Skeletal muscle satellite cell (primary cell): ENCODE measurements around the gene DISP2.

Source experiments
- H3K27me3 ChIP-seq: 2 replicates; pipeline ENCODE4 v1.7.0; 2013; ENCODE audit warnings: low read length; ENCODE audit not compliant: control insufficient read depth, insufficient read depth
- H3K36me3 ChIP-seq: 2 replicates; pipeline ENCODE4 v1.7.0; 2013; ENCODE audit warnings: mild to moderate bottlenecking, control low read depth, low read length; ENCODE audit not compliant: insufficient read depth
- H3K4me1 ChIP-seq: 2 replicates; pipeline ENCODE4 v1.7.0; 2013; ENCODE audit warnings: low read length; ENCODE audit not compliant: control insufficient read depth, insufficient read depth
- H3K4me2 ChIP-seq: 2 replicates; pipeline ENCODE4 v1.7.0; 2013; ENCODE audit warnings: mild to moderate bottlenecking, low read length
- H3K4me3 ChIP-seq: 2 replicates; pipeline ENCODE4 v1.7.0; 2013; ENCODE audit warnings: low read length
- H3K9ac ChIP-seq: 2 replicates; pipeline ENCODE4 v1.7.0; 2013; ENCODE audit warnings: mild to moderate bottlenecking, low read depth, low read length, moderate library complexity
- H3K9me3 ChIP-seq: replicated peaks from 2 replicates; pipeline ENCODE4 v1.7.0; 2013; ENCODE audit warnings: mild to moderate bottlenecking, control low read depth, low read length

Gene DISP2

DNA sequence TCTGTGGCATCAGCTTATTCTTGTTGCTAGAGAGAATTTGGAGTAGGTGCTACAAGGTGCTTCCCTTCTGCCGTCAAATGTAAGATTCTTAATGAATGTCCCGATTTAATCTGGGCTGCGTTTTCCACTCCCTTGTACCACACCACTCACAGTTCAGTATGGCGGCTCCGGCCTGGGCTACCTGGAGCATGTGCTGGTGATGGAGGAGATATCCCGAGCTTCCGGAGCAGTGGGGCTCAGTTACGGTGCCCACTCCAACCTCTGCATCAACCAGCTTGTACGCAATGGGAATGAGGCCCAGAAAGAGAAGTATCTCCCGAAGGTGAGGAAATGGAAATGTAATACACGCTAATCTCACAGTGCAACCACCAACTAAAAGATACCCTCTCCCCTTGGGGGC, 52.5 kb downstream of the DISP2 start:
- H3K4me2 ChIP-seq: no peak overlapping the region
- peaks cover 7% of the 10 kb centered on the region for H3K4me1 ChIP-seq
- H3K4me3 ChIP-seq: no peak overlapping the region
- no peaks in the 10 kb centered on the region for H3K27me3 ChIP-seq
- H3K9me3 ChIP-seq: no peaks in the 10 kb centered on the region
- H3K9ac ChIP-seq: no peak overlapping the region
- H3K36me3 ChIP-seq: peaks cover 55% of the 10 kb centered on the region

GRCh38 chr15:40412095-40412759, 54.2 kb downstream of the DISP2 start:
- peaks cover under 1% of the 10 kb centered on the region for H3K4me1 ChIP-seq
- H3K4me3 ChIP-seq: no peak overlapping the region
- H3K27me3 ChIP-seq: no peaks in the 10 kb centered on the region
- peaks cover 67% of the 10 kb centered on the region for H3K36me3 ChIP-seq
- no peak overlapping the region for H3K9ac ChIP-seq
- no peaks in the 10 kb centered on the region for H3K9me3 ChIP-seq
- no peak overlapping the region for H3K4me2 ChIP-seq

DNA sequence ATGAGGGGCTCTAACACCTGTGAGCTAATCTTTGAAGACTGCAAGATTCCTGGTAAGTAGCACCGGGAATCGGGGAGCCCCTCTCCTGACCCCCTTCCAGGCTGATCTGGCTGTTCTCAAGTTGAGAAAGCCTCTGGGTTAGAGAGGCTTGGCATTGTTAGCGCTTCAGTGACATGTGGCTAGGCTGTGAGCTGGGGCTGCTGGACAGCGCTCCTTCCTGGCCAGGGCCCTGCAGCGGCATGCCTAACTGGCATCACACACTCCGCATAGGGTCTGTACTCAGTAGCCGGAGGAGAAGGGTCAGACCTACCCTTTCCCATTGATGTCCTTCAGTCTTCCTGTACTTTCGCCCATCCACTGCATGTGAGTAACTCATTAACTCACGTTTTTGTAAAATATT, 55.0 kb downstream of the DISP2 start:
- Histone ChIP-seq H3K4me3 (no peak overlapping the region), H3K4me1 (no peaks in the 10 kb centered on the region), H3K36me3 (peaks cover 64% of the 10 kb centered on the region), H3K9me3 (no peaks in the 10 kb centered on the region), H3K4me2 (no peak overlapping the region), H3K27me3 (no peaks in the 10 kb centered on the region), H3K9ac (no peak overlapping the region)

GRCh38 chr15:40414816-40415215, 56.8 kb downstream of the DISP2 start:
- Histone ChIP-seq H3K36me3 (peaks cover 66% of the 10 kb centered on the region), H3K27me3 (no peaks in the 10 kb centered on the region), H3K9me3 (no peaks in the 10 kb centered on the region), H3K4me1 (no peaks in the 10 kb centered on the region), H3K9ac (no peak overlapping the region), H3K4me3 (no peak overlapping the region), H3K4me2 (no peak overlapping the region)

GRCh38 chr15:40415226-40415625, 57.2 kb downstream of the DISP2 start:
- H3K9me3 ChIP-seq: no peaks in the 10 kb centered on the region
- H3K4me3 ChIP-seq: no peak overlapping the region
- no peak overlapping the region for H3K4me2 ChIP-seq
- no peaks in the 10 kb centered on the region for H3K27me3 ChIP-seq
- no peaks in the 10 kb centered on the region for H3K4me1 ChIP-seq
- peaks cover 66% of the 10 kb centered on the region for H3K36me3 ChIP-seq
- no peak overlapping the region for H3K9ac ChIP-seq

- Histone ChIP-seq H3K9ac (no peak overlapping the region), H3K36me3 (peaks cover 58% of the 10 kb centered on the region)
Measured at GRCh38 chr15:40416056-40416455, 58.0 kb downstream of the DISP2 start.

GRCh38 chr15:40418126-40418525, 60.1 kb downstream of the DISP2 start:
- H3K9me3 ChIP-seq: no peaks in the 10 kb centered on the region
- peaks cover 8% of the 10 kb centered on the region for H3K4me1 ChIP-seq
- no peak overlapping the region for H3K4me3 ChIP-seq
- H3K36me3 ChIP-seq: peaks cover 38% of the 10 kb centered on the region
- no peak overlapping the region for H3K4me2 ChIP-seq
- no peak overlapping the region for H3K9ac ChIP-seq
- no peaks in the 10 kb centered on the region for H3K27me3 ChIP-seq

More at GRCh38 chr15:40416056-40416455, 58.0 kb downstream of the DISP2 start:
- Histone ChIP-seq H3K4me1 (no peaks in the 10 kb centered on the region), H3K27me3 (no peaks in the 10 kb centered on the region), H3K9me3 (no peaks in the 10 kb centered on the region), H3K4me3 (no peak overlapping the region), H3K4me2 (no peak overlapping the region)

DNA sequence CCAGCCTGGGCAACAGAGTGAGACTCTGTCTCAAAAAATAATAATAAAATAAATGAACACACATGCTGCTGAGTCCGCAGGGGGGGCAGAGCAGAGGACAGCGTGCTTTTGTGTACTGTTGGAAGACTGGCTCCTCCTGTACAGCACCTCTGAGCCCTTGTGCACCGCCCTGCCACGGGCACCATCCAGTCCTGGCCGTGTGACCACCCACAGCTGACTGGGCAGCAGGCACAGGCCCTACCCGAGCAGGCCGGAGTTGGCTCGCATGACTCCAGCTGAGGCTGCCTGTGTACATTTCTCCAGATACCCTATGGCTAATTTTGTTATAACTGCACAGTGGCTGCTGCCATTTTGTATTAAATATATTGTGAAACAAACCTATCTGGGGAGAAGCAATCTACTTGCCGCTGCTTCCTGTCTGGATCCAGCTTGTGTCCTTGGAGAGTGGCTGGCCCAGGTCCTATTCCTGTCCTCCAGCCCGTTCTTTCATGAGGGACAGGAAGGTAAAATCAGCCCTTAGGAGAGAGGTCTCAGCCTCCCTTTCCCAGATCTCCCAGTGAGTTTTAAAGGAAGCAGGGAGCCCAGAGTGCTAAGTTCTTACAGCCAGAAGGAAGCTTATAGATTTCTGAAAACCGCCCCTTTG, 62.2 kb downstream of the DISP2 start:
- H3K4me3 ChIP-seq: no peak overlapping the region
- H3K27me3 ChIP-seq: no peaks in the 10 kb centered on the region
- no peak overlapping the region for H3K4me2 ChIP-seq
- H3K9ac ChIP-seq: no peak overlapping the region
- peaks cover 23% of the 10 kb centered on the region for H3K36me3 ChIP-seq
- H3K4me1 ChIP-seq: peaks cover 8% of the 10 kb centered on the region
- H3K9me3 ChIP-seq: no peaks in the 10 kb centered on the region

GRCh38 chr15:40420793-40421192, 62.8 kb downstream of the DISP2 start:
- H3K9me3 ChIP-seq: no peaks in the 10 kb centered on the region
- H3K4me2 ChIP-seq: no peak overlapping the region
- H3K4me3 ChIP-seq: no peak overlapping the region
- H3K9ac ChIP-seq: no peak overlapping the region
- H3K4me1 ChIP-seq: peaks cover 8% of the 10 kb centered on the region
- no peaks in the 10 kb centered on the region for H3K27me3 ChIP-seq
- peaks cover 17% of the 10 kb centered on the region for H3K36me3 ChIP-seq

DNA sequence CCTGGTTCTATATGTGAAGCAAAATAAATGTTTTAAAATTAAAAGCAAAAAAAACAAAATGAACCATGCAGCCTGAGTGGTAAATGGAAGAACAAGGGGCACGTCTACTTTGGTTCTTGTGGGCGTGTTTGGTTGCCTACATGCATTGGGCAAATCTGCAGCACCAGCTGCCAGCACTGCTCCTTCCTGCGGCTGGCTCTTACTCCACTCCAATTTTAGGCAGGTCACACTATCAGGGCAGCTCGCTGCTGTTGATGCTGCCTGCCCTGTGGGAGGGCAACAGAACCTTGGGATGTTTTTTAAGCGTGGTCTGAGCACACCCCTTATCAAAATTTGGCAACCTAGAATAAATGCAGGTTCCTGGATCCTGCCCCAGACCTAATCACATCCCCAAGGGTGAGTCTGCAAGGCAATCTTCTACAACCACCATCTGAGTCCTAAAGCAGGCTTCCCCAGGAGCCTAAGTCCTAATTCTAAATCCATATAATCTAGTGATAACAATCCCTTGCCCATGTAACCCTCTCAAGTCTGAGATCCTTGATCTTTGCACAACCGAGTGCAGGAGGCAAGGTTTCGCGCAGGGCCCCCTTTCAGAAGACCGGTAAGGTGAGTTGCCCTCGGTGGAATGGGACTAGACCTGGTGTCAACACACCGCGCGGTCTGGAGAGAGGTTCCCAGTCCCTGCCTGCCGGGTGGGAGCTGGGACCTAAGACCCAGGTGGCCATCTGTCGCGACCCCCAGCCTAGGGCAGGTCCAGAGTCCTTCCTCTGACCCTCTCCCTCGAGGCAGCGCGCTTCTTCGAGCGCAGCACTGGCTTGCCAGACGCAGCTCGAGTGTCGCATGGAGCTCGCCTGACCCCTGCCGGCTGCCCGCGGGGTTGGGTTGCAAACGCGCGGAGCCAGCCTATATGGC, 63.5 kb downstream of the DISP2 start:
- Histone ChIP-seq H3K9ac (no peak overlapping the region), H3K4me2 (peak overlapping the region; percentile 75), H3K36me3 (peaks cover 11% of the 10 kb centered on the region), H3K27me3 (no peaks in the 10 kb centered on the region), H3K9me3 (no peaks in the 10 kb centered on the region), H3K4me1 (peaks cover 8% of the 10 kb centered on the region), H3K4me3 (no peak overlapping the region)

DNA sequence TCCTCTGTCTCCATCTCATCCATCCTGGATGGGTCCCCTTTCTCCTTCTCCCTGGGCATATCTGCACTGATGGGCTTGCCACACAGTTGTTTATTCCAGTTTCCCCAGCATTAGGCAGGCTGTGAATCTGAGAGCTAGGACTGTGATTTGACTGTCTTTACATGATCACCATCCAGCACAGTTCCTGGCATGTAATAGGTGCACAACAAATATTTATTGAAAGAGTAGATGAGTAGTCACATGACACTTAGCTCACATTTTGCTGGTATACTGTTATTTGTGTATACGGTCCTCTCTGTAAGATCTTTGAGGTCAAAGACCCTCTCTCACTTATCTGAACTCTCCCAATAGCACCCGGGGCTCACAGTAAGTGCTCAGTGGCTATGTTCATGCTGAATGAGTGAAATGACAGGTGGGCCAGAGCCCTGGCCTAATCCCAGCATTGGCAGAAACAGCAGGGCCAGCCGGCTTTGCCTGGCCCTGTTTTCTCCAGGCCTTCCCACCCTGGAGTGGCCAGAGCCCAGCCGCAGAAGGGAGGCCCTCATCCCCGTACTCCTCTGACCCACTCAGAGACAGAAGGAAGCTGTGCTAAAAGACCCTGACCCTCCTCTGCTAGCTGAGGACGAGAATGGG, 66.6 kb downstream of the DISP2 start:
- Histone ChIP-seq H3K9ac (no peak overlapping the region), H3K36me3 (no peaks in the 10 kb centered on the region), H3K4me2 (no peak overlapping the region), H3K9me3 (no peaks in the 10 kb centered on the region), H3K4me1 (peaks cover 8% of the 10 kb centered on the region), H3K4me3 (no peak overlapping the region), H3K27me3 (peaks cover 13% of the 10 kb centered on the region)
